GM18909 (cell line): ENCODE results near the gene MT1A.

Experiments
- ATAC-seq: cut with Tn5 transposase; IDR thresholded peaks from one replicate; pipeline ENCODE4 v1.9.1; 2021; ENCODE audit warnings: mild to moderate bottlenecking; ENCODE audit not compliant: unreplicated experiment, poor library complexity

The MT1A gene

DNA sequence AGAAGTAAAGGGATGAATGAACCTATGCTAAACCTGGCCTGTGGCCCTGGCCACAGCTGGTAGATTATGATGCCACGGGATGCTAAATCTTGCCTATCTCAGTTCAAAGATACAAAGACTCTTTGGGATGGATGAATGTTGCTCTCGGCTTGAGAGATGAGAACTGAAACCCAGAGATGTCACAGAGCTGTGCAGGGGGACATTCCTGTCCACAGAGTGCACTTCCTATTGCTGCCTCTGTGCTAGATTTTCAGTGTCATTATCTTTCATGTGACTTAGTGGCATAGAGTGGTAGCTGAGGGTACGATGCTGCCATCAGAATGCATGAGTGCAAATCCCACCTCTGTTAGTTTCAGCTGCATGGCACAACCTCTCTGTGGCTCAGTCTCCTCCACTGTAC, 8.3 kb upstream of the MT1A start:
- ATAC-seq: peak; percentile 78

- ATAC-seq: no peak
Observed at GRCh38 chr16:56631197-56631596, 7.3 kb upstream of the MT1A start.

- ATAC-seq: no peak
Observed at GRCh38 chr16:56631832-56632155, 6.7 kb upstream of the MT1A start.

GRCh38 chr16:56632156-56632847, 6.2 kb upstream of the MT1A start, which contains the start of gene MT1M:
TSS of gene MT1M (plus strand) at chr16:56632659. CDS start at chr16:56632732, 73 bp downstream.
- ATAC-seq: no peak

GRCh38 chr16:56632848-56633365, 5.6 kb upstream of the MT1A start:
- no peak for ATAC-seq

DNA sequence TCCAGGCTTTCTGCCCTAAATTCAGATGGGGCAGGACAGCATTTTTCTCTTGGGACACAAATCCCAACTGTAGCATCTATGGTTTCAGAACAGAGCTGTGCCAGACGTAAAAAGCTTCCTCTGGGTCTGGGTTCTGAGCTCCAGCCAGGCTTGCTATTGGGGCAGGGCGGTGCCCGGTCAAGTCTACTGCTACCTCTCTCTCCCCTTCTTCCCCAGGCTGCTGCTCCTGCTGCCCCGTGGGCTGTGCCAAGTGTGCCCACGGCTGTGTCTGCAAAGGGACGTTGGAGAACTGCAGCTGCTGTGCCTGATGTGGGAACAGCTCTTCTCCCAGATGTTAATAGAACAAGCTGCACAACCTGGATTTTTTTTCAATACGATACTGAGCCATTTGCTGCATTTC, 4.9 kb upstream of the MT1A start:
- ATAC-seq: no peak

DNA sequence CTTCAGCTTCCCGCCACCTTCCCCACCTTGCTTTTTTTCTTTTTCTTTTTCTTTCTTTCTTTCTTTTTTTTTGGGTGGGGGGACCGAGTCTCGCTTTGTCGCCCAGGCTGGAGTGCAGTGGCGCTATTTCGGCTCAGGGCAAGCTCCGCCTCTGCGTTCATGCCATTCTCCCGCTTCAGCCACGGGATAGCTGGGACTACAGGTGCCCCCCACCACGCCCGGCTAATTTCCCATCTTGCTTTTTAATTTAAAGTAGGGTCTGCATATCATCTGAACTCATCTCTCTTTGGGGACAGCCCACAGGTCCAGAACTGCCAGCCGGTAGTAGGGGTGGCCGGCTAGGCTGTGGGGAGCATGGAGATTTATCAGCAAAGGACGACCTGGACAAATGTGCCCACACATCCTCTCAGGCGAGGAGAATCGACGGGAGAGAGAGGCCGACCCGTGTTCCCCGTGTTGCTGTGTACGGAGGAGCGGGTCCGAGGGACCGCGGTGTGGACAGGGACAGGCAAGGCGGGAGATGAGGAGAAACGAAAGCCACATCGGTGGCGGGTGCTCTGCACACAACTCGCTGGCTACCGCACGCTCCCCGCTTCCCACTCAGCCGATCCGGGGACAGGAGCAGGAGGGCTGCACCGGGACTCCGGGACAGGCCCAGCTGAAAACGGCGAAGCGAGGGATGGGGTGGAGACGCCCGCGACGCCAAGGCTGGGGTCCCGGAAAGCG, 3.6 kb upstream of the MT1A start:
- ATAC-seq: no peak

GRCh38 chr16:56635441-56635967, 3.0 kb upstream of the MT1A start:
- no peak for ATAC-seq

DNA sequence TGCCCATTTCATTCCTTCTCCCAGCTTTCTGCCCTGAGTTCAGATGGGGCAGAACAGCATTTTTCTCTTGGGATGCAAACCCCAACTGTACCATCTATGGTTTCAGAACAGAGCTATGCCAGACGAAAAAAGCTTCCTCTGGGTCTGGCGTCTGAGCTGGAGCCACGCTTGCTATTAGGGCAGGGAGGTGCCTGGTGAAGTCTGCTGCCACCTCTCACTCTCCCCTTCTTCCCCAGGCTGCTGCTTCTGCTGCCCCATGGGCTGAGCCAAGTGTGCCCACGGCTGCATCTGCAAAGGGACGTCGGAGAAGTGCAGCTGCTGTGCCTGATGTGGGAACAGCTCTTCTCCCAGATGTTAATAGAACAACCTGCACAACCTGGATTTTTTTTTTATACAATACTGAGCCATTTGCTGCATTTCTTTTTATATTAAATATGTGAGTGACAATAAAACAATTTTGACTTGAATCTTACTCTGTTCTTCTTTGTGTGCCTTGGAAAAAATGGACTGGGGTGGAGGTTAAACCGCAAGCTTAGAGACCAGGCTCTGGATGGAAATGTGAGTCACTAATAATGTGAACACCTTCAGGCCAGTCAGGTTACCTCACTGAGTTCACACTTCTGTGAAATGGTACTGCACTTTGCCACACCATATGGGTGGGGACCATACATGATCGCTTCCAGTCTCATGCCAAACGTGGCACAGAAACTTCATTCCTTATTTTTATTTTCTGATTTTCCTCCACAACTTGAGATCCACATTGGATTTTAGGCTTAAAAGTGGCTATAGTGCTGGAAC, 1.7 kb upstream of the MT1A start:
- ATAC-seq: no peak

DNA sequence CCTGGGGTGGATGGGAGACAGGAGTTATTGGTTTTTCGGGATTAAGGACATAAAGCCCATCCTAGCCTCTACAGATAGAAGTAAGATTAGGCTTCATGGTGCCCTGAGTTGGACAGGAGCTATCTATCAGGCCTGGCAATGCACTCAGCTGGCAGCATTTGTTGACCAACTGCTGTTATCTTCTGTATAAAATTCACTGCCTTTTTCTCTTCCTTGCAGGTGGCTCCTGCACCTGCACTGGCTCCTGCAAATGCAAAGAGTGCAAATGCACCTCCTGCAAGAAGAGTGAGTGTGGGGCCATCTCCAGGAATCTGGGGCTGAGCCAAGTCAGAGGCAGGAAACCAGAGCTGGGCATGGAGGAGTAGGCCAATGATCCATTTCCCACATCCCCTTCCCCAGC, 579 bp downstream of the MT1A start:
- ATAC-seq: no peak

DNA sequence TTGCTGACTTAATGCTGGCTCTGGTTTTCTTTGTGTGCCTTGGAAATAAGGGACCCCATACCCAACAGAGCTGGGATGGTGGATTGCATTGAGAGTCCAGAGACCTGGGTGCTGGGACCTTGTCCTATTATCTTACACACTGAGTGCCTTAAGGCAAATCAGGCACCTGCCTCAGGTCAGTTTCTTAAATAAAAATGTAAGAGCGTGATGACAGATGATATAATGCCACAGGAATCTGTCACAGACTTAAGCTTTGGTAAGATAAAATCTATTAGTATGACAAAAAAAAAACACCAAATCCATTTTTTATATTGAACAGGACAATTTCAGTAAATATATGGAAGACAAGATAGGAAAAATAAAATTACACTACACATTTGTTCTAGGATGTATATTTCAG, 1.6 kb downstream of the MT1A start:
- no peak for ATAC-seq

DNA sequence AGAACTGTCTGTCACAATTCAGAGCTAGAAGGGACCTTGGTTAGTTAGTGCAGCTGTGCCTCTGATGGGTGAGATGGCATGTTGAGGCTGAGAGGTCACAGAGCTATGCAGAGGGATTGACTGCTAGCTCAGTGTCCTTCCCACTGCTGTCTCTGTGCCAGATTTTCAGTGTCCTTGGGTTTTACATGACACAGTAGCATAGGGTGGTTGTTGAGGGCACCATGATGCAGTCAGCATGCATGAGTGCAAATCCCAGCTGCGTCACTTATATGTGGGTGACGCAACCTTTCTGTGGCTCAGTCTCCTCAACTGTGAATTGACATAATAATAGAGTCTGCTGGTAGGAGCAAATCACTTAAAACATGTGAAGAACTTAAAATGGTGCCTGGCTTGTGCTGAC, 2.7 kb downstream of the MT1A start:
- no peak for ATAC-seq

- ATAC-seq: peak; percentile 74
Observed at GRCh38 chr16:56643080-56643778, 4.8 kb downstream of the MT1A start.

DNA sequence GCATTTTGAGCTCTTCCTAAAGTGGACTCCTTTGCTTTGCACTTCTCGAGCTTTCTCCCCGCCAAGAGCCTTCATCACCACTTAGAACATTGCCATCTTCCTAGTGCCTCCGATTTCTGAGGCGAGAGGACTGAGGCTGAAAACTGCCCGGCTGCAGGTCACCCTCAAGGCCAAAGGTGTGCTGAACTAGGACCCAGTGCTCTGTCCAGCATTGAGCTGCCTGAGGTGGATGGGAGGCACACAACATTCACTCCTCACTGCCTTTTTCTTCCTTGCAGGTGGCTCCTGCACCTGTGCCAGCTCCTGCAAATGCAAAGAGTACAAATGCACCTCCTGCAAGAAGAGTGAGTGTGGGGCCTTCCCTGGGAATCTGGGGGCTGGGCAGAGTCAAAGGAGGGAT, 5.4 kb downstream of the MT1A start:
- no peak for ATAC-seq

GRCh38 chr16:56645311-56645710, 6.8 kb downstream of the MT1A start:
- ATAC-seq: no peak

GRCh38 chr16:56645838-56646237, 7.4 kb downstream of the MT1A start:
- ATAC-seq: no peak

GRCh38 chr16:56647641-56648431, 9.4 kb downstream of the MT1A start:
- no peak for ATAC-seq

DNA sequence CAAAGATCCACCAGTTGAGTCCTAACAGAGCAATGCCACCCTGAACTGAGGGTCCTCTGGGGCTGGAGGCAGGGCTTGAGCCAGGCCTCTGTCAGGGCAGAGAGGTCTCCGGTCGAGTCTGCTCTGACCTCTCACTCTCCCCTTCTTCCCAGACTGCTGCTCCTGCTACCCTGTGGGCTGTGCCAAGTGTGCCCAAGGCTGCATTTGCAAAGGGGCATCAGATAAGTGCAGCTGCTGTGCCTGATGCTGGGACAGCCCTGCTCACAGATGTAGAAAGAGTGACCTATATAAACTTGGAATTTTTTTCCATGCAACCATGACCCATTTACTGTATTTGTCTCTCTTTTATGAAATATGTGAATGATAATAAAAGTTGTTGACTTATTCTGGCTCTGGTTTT, 10.8 kb downstream of the MT1A start:
- no peak for ATAC-seq

GRCh38 chr16:56649820-56650219, 11.4 kb downstream of the MT1A start:
- ATAC-seq: no peak
